GM20000 (cell line): ENCODE measurements around the gene SLC6A12.

ENCODE experiments used
- DNase-seq: peaks from one replicate; pipeline ENCODE4 v3.0.0; 2012; ENCODE audit warnings: low spot score
- CTCF ChIP-seq: IDR thresholded peaks from 2 replicates; pipeline ENCODE4 v1.5.1; 2012; ENCODE audit warnings: mild to moderate bottlenecking, control low read depth; ENCODE audit errors: extremely low read depth, missing control alignments

The SLC6A12 gene

GRCh38 chr12:171743-172676, 41.9 kb downstream of the SLC6A12 start:
- DNase-seq = no peak
- no peak for TF ChIP-seq CTCF

GRCh38 chr12:171276-171675, 42.7 kb downstream of the SLC6A12 start:
- no peak for DNase-seq
- no peak for TF ChIP-seq CTCF

DNA sequence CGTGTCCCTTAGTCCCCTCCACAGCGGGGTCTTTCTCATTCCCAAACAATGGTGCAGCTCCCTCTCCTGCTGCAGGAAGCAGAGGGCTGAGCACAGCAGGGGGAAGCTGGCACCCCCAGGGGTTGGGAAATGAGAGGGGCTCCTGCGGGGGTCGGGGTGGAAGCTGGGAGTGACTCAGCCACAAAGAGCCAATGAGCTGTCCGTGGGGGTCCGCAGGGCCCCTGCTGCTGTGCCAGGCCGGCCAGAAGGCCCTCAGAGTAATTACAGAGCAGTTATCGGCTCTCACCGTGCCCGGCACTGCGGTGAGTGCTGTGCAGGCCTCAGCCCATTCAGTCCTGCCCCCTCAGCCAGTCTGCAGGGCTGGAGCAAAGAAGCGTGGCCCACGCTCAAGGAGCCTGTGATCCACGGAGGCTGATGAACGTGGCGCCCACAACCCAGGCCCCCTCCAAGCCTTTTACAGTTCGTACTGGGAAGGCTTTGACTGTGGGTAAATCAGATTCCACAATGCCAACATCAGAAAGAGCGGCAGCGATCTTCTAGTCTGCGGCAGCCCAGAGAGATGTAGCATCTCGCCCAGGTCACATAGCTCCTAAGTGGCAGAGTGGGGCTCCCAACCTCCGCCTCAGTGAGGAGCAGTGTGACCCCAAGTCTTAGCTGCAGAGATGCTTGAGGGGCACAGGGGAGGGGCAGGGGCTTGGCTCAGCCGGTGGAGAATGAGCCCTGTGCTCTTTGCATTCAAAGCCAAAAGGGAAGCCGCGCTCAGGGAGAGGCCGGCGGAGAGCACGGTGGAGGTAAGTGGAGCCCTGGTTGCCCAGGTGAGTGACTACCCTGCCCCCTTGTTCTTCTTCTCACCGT, 43.4 kb downstream of the SLC6A12 start:
- no peak for DNase-seq
- TF ChIP-seq CTCF = no peak

- TF ChIP-seq CTCF = no peak
- peak; percentile 31 for DNase-seq
Measured at GRCh38 chr12:169528-170370, 44.2 kb downstream of the SLC6A12 start.

GRCh38 chr12:168763-169525, 45.0 kb downstream of the SLC6A12 start:
- TF ChIP-seq CTCF = no peak
- DNase-seq = no peak

GRCh38 chr12:167959-168600, 45.9 kb downstream of the SLC6A12 start:
- no peak for DNase-seq
- TF ChIP-seq CTCF = no peak
